Mesenteric fat pad (tissue), 1 donor: ENCODE data around the gene PRX. TPM values are rescaled to one million over a fixed set of nuclear protein-coding genes. Genes with fewer than 3 reads are reported as not detected.

Experiments
- microRNA-seq: library from miRNA; unstranded; fragments of <30 nt; microRNA quantifications from one replicate; pipeline ENCODE4 v1.2.0, GENCODE V29; 2020; ENCODE audit warnings: borderline number of aligned reads
- total RNA-seq: library from RNA; stranded (reverse); fragmentation: NEBNext Ultra II Directional; extraction: Animal tissue kit (Norgen Biotek cat#: 25700); gene quantifications from one replicate; pipeline ENCODE4 v1.2.1, GENCODE V29; 2021
- donor health status: DM: yes; HTN: yes; CAD: no.

Gene PRX
- total RNA-seq, 1 donor from 2014 or later: 2.3 TPM

Small RNAs within 50 kb of the gene (microRNA-seq; reads per million reads assigned to microRNA genes)
- gene MIR6796: not detected

Other genes starting within 250 kb of the PRX start
- gene MAP3K10, start 222.0 kb downstream of the PRX start, total RNA-seq: 18.0 TPM
- not detected for gene TTC9B, start 195.0 kb downstream of the PRX start, total RNA-seq
- 0.39 TPM for gene CCNP, start 186.7 kb downstream of the PRX start, total RNA-seq
- 189 TPM for gene AKT2, start 128.0 kb downstream of the PRX start, total RNA-seq
- gene C19orf47, start 65.0 kb downstream of the PRX start, total RNA-seq: 13.0 TPM
- 275 TPM for gene PLD3, start 64.7 kb downstream of the PRX start, total RNA-seq
- gene HIPK4, start 23.2 kb downstream of the PRX start, total RNA-seq: 0.29 TPM
- 20.2 TPM for gene SERTAD1, start 12.6 kb upstream of the PRX start, total RNA-seq
- gene SERTAD3, start 31.0 kb upstream of the PRX start, total RNA-seq: 40.7 TPM
- gene BLVRB, start 52.4 kb upstream of the PRX start, total RNA-seq: 141 TPM
- gene SPTBN4, start 53.6 kb upstream of the PRX start, total RNA-seq: 6.1 TPM
- gene SHKBP1, start 163.5 kb upstream of the PRX start, total RNA-seq: 54.3 TPM
- 217 TPM for gene LTBP4, start 188.0 kb upstream of the PRX start, total RNA-seq